Nephron progenitor cell (in vitro differentiated cells): ENCODE measurements around the gene FSTL3.
A peak's percentile ranks its signal among the peaks of the same experiment; 100 is the strongest.

ENCODE experiments used
- DNase-seq: peaks from one replicate; pipeline ENCODE4 v3.0.0; 2021
- H3K27ac Mint-ChIP-seq: 2 replicates; pipeline ENCODE4 v1.8.0; 2021; ENCODE audit warnings: mild to moderate bottlenecking, moderate library complexity, mixed read lengths
- H3K27me3 Mint-ChIP-seq: 2 replicates; pipeline ENCODE4 v1.8.0; 2021; ENCODE audit warnings: mild to moderate bottlenecking, low read depth, mixed read lengths; ENCODE audit not compliant: poor library complexity
- H3K36me3 Mint-ChIP-seq: 2 replicates; pipeline ENCODE4 v1.8.0; 2021; ENCODE audit warnings: low read depth, mixed read lengths
- H3K4me1 Mint-ChIP-seq: 2 replicates; pipeline ENCODE4 v1.8.0; 2021; ENCODE audit warnings: mixed read lengths
- H3K4me3 Mint-ChIP-seq: 2 replicates; pipeline ENCODE4 v1.8.0; 2021; ENCODE audit warnings: mild to moderate bottlenecking, moderate library complexity, mixed read lengths
- H3K9me3 Mint-ChIP-seq: 2 replicates; pipeline ENCODE4 v1.8.0; 2021; ENCODE audit warnings: mild to moderate bottlenecking, moderate library complexity, mixed read lengths
- TF ChIP-seq, protein P1 (sequence below): fragments of 200-600 bp; sonication (generic); IDR thresholded peaks from 2 replicates; pipeline ENCODE4 v1.5.0; 2021; ENCODE audit warnings: antibody characterized with exemption

FSTL3 gene

DNA sequence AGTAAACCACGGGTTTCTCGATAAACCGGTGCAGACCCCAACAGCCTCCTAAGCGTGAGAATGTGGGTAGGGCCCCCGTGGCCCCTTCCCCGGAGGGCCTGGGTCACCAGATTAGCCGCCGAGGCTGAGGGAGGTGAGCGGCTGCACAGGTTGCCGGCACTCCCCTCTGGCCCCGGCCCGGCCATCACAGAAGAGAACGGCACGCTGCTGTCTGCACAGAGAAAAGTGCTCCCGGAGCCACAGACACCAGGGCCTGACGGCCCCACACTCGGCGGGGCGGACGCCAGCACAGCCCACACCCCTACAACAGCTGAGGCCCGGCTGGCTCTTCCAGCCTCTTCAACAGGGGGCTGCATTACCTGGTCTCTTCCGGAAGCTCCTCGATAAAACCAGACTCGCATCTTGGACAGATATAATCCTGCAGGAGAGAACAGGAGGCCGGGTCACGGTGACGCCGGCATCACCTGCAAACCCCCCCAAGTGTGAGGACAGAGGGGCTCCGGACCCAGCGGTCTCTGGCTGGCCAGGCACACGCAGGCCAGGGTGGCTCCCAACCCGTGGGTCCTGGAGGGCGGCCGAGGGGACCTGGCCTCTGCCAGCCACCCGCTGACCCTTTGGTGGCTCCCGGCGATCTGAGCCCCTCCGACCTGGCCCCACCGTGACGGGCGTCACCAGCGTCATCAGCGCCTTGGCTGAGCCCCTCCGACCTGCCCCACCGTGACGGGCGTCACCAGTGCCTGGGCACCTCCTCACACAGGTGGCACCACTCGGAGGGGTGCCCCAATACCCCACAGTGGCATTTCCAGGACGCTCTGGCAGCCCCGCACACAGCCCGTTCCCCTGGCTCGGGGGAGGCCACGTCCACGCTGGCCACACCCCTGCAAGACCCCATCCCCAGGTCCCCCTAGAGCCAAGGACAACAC lies 23.5 kb upstream of the FSTL3 start:
- Mint-ChIP-seq H3K36me3 (peaks cover 5% of the 10 kb centered on the region), H3K27ac (no peak overlapping the region), H3K4me1 (peaks cover 17% of the 10 kb centered on the region), H3K4me3 (no peak overlapping the region), H3K9me3 (no peaks in the 10 kb centered on the region), H3K27me3 (no peaks in the 10 kb centered on the region)
- TF ChIP-seq, protein P1, sequence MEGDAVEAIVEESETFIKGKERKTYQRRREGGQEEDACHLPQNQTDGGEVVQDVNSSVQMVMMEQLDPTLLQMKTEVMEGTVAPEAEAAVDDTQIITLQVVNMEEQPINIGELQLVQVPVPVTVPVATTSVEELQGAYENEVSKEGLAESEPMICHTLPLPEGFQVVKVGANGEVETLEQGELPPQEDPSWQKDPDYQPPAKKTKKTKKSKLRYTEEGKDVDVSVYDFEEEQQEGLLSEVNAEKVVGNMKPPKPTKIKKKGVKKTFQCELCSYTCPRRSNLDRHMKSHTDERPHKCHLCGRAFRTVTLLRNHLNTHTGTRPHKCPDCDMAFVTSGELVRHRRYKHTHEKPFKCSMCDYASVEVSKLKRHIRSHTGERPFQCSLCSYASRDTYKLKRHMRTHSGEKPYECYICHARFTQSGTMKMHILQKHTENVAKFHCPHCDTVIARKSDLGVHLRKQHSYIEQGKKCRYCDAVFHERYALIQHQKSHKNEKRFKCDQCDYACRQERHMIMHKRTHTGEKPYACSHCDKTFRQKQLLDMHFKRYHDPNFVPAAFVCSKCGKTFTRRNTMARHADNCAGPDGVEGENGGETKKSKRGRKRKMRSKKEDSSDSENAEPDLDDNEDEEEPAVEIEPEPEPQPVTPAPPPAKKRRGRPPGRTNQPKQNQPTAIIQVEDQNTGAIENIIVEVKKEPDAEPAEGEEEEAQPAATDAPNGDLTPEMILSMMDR: no peak
- no peak for DNase-seq

DNA sequence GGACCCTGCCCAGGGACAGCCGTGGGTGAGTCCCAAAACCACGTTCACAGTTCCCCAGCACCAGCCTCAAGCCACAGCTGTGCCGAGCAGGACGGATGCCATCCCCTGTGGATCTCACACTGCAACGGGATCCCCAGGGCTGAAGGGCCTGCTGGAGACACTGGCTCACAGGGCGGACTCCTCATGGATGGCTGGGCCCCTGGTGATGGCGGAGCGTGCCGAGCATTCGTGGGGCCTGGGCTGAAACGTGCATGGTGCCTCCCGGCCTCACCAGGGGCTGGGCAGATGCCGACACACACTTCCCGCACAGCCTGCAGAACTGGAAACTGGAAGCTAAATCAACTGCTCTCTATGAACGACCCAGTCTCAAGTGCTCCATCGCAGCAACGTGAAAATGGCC lies 22.8 kb upstream of the FSTL3 start:
- Mint-ChIP-seq H3K36me3 (peaks cover 5% of the 10 kb centered on the region), H3K9me3 (no peaks in the 10 kb centered on the region), H3K27me3 (no peaks in the 10 kb centered on the region), H3K27ac (peak overlapping the region; percentile 87), H3K4me1 (peaks cover 17% of the 10 kb centered on the region), H3K4me3 (no peak overlapping the region)
- TF ChIP-seq, protein P1: no peak
- no peak for DNase-seq

- Mint-ChIP-seq H3K4me1 (peaks cover 27% of the 10 kb centered on the region), H3K9me3 (no peaks in the 10 kb centered on the region), H3K27ac (peak overlapping the region; percentile 97), H3K4me3 (no peak overlapping the region), H3K36me3 (peaks cover 5% of the 10 kb centered on the region), H3K27me3 (no peaks in the 10 kb centered on the region)
- TF ChIP-seq, protein P1: no peak
- no peak for DNase-seq
Observed at GRCh38 chr19:655691-656090, 20.5 kb upstream of the FSTL3 start.

GRCh38 chr19:656751-657559 lies 19.2 kb upstream of the FSTL3 start:
- Mint-ChIP-seq H3K36me3 (peaks cover 5% of the 10 kb centered on the region), H3K4me3 (no peak overlapping the region), H3K27ac (peak overlapping the region; percentile 42), H3K9me3 (no peaks in the 10 kb centered on the region), H3K27me3 (no peaks in the 10 kb centered on the region), H3K4me1 (peaks cover 40% of the 10 kb centered on the region)
- no peak for DNase-seq
- TF ChIP-seq, protein P1: no peak

DNA sequence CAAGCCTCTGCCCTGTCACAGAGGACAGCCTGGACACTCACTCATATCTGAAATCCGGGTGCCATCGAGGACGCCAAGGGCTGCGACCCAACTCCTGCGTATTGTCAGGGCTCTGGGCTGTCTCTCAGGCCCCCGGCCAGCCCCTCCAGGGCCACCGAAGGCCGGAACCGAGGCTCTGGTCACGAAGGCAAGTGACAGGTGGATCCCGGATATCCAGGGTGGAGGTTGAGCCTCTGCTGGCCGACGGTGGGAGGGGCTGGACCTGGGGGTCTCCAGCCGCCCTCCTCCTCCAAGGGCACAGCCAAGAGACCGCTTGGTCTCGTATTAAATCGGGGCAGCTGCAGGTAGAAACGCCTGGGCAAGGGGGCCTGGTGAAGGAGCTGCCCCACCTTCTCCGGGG lies 18.6 kb upstream of the FSTL3 start:
- no peak for DNase-seq
- H3K27me3 Mint-ChIP-seq: no peaks in the 10 kb centered on the region
- H3K27ac Mint-ChIP-seq: peak overlapping the region; percentile 42
- H3K36me3 Mint-ChIP-seq: peaks cover 5% of the 10 kb centered on the region
- no peaks in the 10 kb centered on the region for H3K9me3 Mint-ChIP-seq
- H3K4me1 Mint-ChIP-seq: peaks cover 41% of the 10 kb centered on the region
- no peak overlapping the region for H3K4me3 Mint-ChIP-seq
- TF ChIP-seq, protein P1: no peak
